Activated T-cell treated with anti-CD3 and anti-CD28 coated beads, Interleukin-2, amount 50 U/mL, for 72 hours (primary cell): ENCODE results near the gene AFDN. TPM values are rescaled to one million over a fixed set of nuclear protein-coding genes. Genes with fewer than 3 reads are reported as not detected.

ENCODE experiments used
- ATAC-seq, 2 donors: fragments of 150-1000 bp; cut with Tn5 transposase; replicated peaks in 1 of 2; 2 replicates each; pipeline ENCODE4 v1.10.0; 2021; ENCODE audit warnings: moderate library complexity in 2 of 2, mild to moderate bottlenecking in 1 of 2
- DNase-seq, 2 donors: peaks; one replicate each; pipeline ENCODE4 v3.0.0; 2021 to 2022; ENCODE audit warnings: mixed read lengths in 1 of 2
- H3K27ac Mint-ChIP-seq: one replicate; pipeline ENCODE4 v1.8.0; 2022; ENCODE audit warnings: mild to moderate bottlenecking, moderate library complexity, mixed read lengths
- H3K27me3 Mint-ChIP-seq: one replicate; pipeline ENCODE4 v1.8.0; 2022; ENCODE audit warnings: low read depth, mixed read lengths
- H3K36me3 Mint-ChIP-seq, 2 donors: one replicate each; pipeline ENCODE4 v1.8.0; 2022; ENCODE audit warnings: mixed read lengths in 2 of 2, mild to moderate bottlenecking in 1 of 2; ENCODE audit not compliant: insufficient read depth in 2 of 2
- H3K4me1 Mint-ChIP-seq: one replicate; pipeline ENCODE4 v1.8.0; 2022; ENCODE audit warnings: low read depth, mixed read lengths
- H3K4me3 Mint-ChIP-seq, 2 donors: one replicate each; pipeline ENCODE4 v1.8.0; 2022; ENCODE audit warnings: mild to moderate bottlenecking in 2 of 2, mixed read lengths in 2 of 2, moderate library complexity in 2 of 2
- H3K9me3 Mint-ChIP-seq, 2 donors: one replicate each; pipeline ENCODE4 v1.8.0; 2022; ENCODE audit warnings: mixed read lengths in 2 of 2
- total RNA-seq, 2 donors: library from RNA; stranded (reverse); gene quantifications; one replicate each; pipeline ENCODE4 v1.2.3, GENCODE V29; 2022

AFDN gene
- total RNA-seq, 2 donors from 2014 or later: 21.6 to 31.9 TPM

DNA sequence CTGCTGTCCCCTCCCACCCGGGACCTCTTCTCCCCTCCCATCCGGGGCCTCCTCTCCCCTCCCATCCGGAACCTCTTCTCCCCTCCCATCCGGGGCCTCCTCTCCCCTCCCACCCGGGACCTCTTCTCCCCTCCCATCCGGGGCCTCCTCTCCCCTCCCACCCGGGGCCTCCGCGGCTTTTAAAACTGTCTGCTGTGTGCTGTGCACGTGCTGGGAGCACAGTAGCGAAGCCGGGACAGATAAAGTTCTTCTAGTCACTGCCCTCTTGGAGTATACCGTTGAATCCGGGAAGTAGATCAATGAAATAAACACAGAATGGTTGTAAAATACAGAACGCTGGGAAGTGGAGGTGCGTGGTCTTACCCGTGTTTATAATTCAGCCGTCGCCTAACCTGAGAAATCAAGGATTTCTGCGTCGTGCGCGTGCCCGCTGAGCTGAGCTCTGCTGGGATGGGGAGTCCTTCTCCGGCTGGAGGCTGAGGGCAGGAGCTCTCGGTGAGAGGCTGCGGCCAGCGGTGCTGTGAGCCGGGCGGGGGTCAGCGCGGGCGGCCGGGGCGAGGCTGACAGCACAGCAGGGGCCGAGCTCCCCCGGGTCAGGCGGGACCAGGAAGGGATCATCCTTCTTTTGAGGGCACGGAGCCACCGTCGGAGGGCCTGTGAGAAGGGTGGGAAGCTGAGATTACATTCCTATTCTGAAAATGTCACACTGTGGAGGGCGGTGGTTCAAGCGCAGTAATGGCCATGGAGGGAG lies 151.2 kb downstream of the AFDN start:
- Mint-ChIP-seq H3K4me3 (no peak overlapping the region), H3K9me3 (no peaks in the 10 kb centered on the region), H3K36me3 (no peaks in the 10 kb centered on the region), H3K27ac (no peak overlapping the region), H3K4me1 (no peaks in the 10 kb centered on the region), H3K27me3 (no peaks in the 10 kb centered on the region)
- DNase-seq (no peak), ATAC-seq (no peak)

DNA sequence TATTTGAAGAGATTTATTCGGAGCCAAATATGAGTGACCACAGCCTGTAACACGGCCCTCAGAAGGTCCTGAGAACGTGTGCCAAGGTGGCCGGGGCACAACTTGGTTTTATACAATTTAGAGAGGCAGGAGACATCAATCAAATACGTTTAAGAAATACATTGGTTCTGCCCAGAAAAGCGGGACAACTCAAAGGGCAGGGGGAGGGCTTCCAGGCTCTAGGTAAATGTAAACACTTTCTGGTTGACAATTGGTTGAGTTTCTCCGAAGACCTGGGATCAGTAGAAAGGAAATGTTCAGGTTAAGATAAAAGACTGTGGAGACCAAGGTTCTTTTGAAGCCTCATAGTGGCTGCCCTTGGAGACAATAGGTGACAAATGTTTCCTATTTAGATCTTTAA lies 151.9 kb downstream of the AFDN start:
- Mint-ChIP-seq H3K9me3 (no peaks in the 10 kb centered on the region), H3K4me1 (no peaks in the 10 kb centered on the region), H3K27me3 (no peaks in the 10 kb centered on the region), H3K27ac (no peak overlapping the region), H3K4me3 (no peak overlapping the region), H3K36me3 (no peaks in the 10 kb centered on the region)
- DNase-seq (no peak), ATAC-seq (no peak)

GRCh38 chr6:167979436-167980139 lies 152.9 kb downstream of the AFDN start:
- ATAC-seq: no peak
- H3K9me3 Mint-ChIP-seq: no peaks in the 10 kb centered on the region
- no peaks in the 10 kb centered on the region for H3K27me3 Mint-ChIP-seq
- H3K4me1 Mint-ChIP-seq: no peaks in the 10 kb centered on the region
- no peak overlapping the region for H3K4me3 Mint-ChIP-seq
- H3K36me3 Mint-ChIP-seq: no peaks in the 10 kb centered on the region
- no peak overlapping the region for H3K27ac Mint-ChIP-seq
- no peak for DNase-seq

DNA sequence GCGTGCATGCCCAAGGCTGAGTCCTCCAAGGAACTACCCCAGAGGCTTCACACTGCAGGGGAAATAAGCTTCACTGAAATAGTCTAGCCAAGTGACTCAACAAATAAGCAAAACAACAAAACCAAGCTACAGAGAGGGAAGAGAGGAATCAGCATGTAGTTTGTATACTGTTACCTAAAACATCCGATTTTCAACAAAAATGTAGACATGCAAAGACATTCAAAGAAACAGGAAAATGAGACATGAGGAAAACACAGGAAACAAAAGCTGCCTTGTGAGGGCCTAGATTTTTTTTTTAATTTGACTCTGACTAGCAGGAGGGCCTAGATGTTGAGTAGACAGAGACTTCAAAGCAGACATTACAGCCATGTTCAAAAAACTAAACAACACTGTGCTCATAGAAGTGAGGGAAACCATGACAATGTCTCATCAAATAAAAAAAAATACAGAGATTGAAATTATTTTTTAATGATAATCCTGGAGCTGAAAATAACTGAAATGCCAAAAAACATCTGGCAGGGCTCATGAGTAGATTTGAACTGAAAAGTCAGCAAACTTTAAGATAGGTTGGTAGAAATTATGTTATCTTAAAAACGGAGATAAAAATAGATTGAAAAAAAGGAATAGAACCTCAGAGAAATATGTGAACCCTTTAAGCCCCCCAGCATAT lies 154.3 kb downstream of the AFDN start:
- Mint-ChIP-seq H3K27ac (no peak overlapping the region), H3K9me3 (no peaks in the 10 kb centered on the region), H3K27me3 (no peaks in the 10 kb centered on the region), H3K4me3 (no peak overlapping the region), H3K36me3 (no peaks in the 10 kb centered on the region), H3K4me1 (no peaks in the 10 kb centered on the region)
- ATAC-seq: no peak
- no peak for DNase-seq

DNA sequence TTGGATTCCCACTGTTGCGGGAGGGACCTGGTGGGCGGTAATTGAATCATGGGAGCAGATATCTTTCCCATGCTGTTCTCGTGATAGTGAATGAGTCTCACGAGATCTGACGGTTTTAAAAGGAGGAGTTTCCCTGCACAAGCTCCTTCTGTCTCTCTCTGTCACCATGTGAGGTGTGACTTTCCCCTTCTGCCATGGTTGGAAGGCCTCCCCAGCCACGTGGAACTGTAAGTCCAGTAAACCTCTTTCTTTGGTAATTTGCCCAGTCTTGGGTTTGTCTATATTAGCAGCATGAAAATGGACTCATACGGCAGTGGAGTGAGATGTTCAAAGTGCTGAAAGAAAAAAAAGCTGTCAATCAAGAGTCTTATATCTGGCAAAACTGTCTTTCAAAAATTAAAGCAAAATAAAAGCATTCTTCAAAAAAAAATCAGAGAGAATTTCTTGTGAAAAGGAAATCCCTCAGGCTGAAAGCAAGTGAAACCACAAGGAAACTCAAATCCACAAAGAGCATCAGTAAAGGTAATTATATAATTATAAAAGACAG lies 155.3 kb downstream of the AFDN start:
- H3K4me3 Mint-ChIP-seq: no peak overlapping the region
- no peak for ATAC-seq
- H3K36me3 Mint-ChIP-seq: no peaks in the 10 kb centered on the region
- H3K9me3 Mint-ChIP-seq: no peaks in the 10 kb centered on the region
- no peaks in the 10 kb centered on the region for H3K4me1 Mint-ChIP-seq
- H3K27ac Mint-ChIP-seq: no peak overlapping the region
- H3K27me3 Mint-ChIP-seq: no peaks in the 10 kb centered on the region
- DNase-seq: no peak

- Mint-ChIP-seq H3K27ac (no peak overlapping the region), H3K27me3 (no peaks in the 10 kb centered on the region), H3K36me3 (no peaks in the 10 kb centered on the region), H3K4me1 (no peaks in the 10 kb centered on the region), H3K4me3 (no peak overlapping the region), H3K9me3 (no peaks in the 10 kb centered on the region)
- ATAC-seq (no peak), DNase-seq (no peak)
Measured at GRCh38 chr6:167984144-167984719, 157.5 kb downstream of the AFDN start.

DNA sequence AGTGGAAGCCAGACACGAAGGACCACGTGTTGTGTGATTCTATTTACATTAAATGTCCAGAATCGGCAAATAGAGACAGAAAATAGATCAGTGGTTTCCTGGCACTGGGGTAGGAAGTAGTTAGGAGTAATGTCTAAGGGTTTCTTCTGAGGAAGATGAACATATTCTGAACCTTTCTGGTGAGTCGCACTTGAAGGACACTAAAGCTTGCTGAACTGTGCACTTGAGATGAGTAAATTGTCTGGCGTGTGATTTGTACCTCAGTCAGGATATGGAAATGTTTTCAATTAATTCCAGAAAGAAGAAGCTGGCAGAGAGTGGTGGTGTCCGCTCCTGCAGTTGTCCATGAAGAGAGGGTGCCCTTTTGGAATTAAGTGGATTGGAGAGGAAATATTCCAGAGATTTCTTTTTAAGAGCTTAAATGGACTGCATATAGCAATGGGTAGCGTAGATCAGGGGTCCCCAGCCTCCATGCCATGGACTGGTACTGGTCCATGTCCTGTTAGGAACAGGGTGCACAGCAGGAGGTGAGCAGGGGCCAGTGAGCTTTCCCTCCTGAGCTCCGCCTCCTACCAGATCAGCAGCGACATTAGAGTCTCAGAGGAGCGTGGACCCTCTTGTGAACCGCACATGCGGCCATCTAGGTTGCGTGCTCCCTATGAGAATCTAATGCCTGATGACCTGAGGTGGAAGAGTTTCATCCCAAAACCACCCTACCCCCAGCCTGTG lies 158.3 kb downstream of the AFDN start:
- no peaks in the 10 kb centered on the region for H3K27me3 Mint-ChIP-seq
- ATAC-seq: no peak
- no peak overlapping the region for H3K27ac Mint-ChIP-seq
- H3K4me3 Mint-ChIP-seq: no peak overlapping the region
- no peaks in the 10 kb centered on the region for H3K4me1 Mint-ChIP-seq
- no peaks in the 10 kb centered on the region for H3K9me3 Mint-ChIP-seq
- no peaks in the 10 kb centered on the region for H3K36me3 Mint-ChIP-seq
- DNase-seq: no peak

DNA sequence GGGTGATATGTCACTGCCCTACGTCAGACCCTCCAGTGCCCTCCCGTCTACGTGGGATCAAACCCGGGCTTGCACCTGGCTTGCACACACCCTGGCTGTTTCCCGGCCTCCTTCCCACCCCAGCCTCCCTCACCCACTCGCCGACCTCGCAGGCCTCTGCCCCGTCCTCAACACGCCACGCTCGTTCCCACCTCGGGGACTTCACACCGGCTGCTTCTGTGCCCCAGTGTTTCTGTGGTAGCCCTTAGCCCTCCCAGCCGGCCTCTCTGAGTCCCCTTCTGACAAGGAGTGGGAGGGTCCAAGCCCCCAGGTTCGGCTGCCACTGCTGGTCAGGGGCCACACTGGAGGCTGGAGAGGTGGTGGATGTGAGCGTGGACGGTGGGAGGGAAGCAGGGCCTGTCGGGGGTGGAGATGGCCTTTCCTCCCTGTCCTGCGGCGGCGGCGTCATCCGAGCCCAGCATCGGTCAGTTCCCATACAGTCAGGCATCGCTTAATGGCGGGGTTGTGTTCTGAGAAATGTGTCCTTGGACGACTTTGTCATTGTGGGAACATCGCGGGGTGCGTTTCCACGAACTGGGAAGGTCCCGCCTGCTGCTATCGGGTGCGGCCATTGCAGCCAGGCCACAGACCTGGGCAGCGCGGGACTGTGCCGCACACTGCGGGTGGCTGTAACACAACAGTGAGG lies 159.3 kb downstream of the AFDN start:
- H3K27me3 Mint-ChIP-seq: no peaks in the 10 kb centered on the region
- no peaks in the 10 kb centered on the region for H3K9me3 Mint-ChIP-seq
- no peaks in the 10 kb centered on the region for H3K4me1 Mint-ChIP-seq
- H3K4me3 Mint-ChIP-seq: no peak overlapping the region
- no peak overlapping the region for H3K27ac Mint-ChIP-seq
- peaks cover 0 to 2% of the 10 kb centered on the region in 2 donors for H3K36me3 Mint-ChIP-seq
- no peak for DNase-seq
- ATAC-seq: no peak

GRCh38 chr6:167987396-167988153 lies 160.9 kb downstream of the AFDN start:
- ATAC-seq (no peak), DNase-seq (no peak)
- Mint-ChIP-seq H3K36me3 (peaks cover 0 to 2% of the 10 kb centered on the region in 2 donors), H3K4me1 (no peaks in the 10 kb centered on the region), H3K9me3 (no peaks in the 10 kb centered on the region), H3K27me3 (no peaks in the 10 kb centered on the region), H3K27ac (no peak overlapping the region), H3K4me3 (no peak overlapping the region)

- H3K27ac Mint-ChIP-seq: no peak overlapping the region
Measured at GRCh38 chr6:167988154-167988495, 161.4 kb downstream of the AFDN start.

GRCh38 chr6:167988945-167989841 lies 162.5 kb downstream of the AFDN start:
- Mint-ChIP-seq H3K9me3 (no peaks in the 10 kb centered on the region), H3K36me3 (peaks cover 0 to 2% of the 10 kb centered on the region in 2 donors), H3K27ac (no peak overlapping the region), H3K4me3 (no peak overlapping the region), H3K27me3 (no peaks in the 10 kb centered on the region), H3K4me1 (no peaks in the 10 kb centered on the region)
- ATAC-seq (no peak), DNase-seq (no peak)

More at GRCh38 chr6:167988154-167988495, 161.4 kb downstream of the AFDN start:
- Mint-ChIP-seq H3K36me3 (peaks cover 0 to 2% of the 10 kb centered on the region in 2 donors), H3K4me1 (no peaks in the 10 kb centered on the region), H3K4me3 (no peak overlapping the region), H3K9me3 (no peaks in the 10 kb centered on the region), H3K27me3 (no peaks in the 10 kb centered on the region)
- no peak for ATAC-seq
- DNase-seq: no peak
